Anterior cingulate cortex (tissue), 58 donors: ENCODE measurements around the gene TRAPPC3L.

Experiments
- DNase-seq, 58 donors: peaks; one replicate each; lab custom pipeline; 2025; lab: John Stamatoyannopoulos, UW

Gene TRAPPC3L

GRCh38 chr6:116545651-116546050 is at the start of gene TRAPPC3L:
Gene TRAPPC3L (minus strand): TSS chr6:116545684. CDS start chr6:116545514, 170 bp downstream.
- DNase-seq, result no peak

DNA sequence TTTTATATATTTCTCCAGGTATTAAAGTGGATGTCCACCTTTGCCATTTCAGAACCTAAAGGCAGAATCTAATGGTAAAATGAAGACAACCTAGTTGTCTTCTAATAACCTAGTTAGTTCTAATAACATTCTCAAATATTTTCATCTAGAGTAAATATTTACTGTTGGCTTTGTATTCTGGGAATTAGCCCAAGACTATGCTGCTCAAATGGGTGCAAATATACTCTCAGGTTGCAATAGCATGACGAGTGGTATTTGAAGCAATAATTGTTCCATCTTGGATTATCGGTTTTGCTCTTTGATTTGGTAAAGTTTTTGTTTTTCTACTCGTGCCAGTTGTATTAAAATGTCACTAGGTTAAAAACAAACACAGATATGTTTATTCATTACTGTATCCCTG is 49.8 kb upstream of the TRAPPC3L start:
- DNase-seq, result no peak

DNA sequence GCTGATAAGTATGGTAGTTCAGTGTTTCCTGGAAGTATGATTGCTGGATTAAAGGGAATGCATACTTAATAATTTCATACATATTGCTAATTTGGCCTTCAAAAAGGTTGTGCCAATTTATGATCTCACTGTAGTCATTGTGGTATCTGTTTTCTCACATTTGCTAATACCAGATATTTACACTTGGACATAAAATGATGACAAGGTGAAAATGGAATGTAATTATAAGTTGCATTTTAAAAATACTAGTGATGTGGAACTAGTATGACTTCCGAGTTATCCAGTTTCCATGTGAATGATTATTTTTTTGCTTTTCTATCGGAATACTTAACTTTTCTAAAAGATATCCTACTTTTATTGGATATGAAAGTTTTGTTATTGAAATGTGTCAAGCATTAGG is 41.3 kb upstream of the TRAPPC3L start:
- DNase-seq, result no peak

GRCh38 chr6:116586276-116586675 is 40.8 kb upstream of the TRAPPC3L start:
- DNase-seq, result no peak

DNA sequence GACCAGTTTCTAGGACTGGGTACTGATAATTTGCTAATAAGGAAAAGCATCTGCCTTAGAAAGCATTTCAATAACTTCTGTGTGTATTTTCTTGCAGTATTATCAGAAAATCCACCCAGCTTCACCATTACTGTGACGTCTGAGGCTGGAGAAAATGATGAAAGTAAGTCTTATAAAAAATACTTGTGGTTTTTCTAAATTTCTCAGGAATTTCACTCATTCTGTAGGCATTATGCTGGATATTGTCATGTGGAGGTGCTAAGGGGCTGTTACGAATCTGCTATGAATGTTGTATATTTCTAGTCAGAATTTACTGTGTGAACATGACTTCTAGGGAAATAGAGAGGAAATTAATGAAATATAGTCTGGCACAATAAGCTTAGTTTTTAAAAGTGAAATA is 34.7 kb upstream of the TRAPPC3L start:
- no peak for DNase-seq

- DNase-seq, result no peak
Observed at GRCh38 chr6:116579143-116579542, 33.7 kb upstream of the TRAPPC3L start.

- DNase-seq, result no peak
Observed at GRCh38 chr6:116578335-116578734, 32.9 kb upstream of the TRAPPC3L start.

- no peak for DNase-seq
Observed at GRCh38 chr6:116577486-116577885, 32.0 kb upstream of the TRAPPC3L start.

DNA sequence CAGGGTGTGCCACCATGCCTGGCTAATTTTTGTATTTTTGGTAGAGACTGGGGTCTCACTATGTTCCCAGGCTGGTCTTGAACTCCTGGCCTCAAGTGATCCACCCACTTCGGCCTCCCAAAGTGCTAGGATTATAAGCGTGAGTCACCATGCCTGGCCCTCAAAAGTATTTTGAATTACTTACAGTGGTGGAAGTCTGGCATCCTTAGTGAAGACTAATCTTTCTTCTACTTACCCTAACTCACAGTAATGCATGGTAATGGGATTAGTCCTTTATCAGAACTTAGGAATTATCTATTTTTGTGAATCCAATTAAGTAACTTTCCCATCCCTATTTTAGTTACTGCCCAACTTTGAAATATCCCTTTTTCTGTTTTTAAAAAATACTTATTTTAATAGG is 29.7 kb upstream of the TRAPPC3L start:
- no peak for DNase-seq

DNA sequence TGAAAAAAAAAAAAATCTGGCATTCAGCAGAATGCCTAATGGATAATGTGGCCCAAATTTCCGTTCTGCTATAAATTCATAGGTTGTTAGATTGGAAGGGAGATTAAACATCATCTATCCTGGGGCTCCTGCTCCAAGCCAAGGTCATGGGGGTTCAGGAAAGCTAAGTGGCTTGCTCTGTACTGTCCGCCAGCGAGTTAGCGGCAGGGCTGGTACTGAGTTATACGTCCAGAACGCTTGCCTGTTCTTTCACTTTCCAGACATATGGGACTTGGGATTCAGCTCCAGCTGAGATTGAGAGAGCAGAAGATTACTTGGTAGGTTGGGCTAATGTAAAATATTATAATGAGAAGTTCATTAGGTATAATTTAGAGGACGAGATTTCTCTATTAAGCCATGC is 26.7 kb upstream of the TRAPPC3L start:
- peak in 1 of 58 donors; percentile 11 for DNase-seq

- DNase-seq, result no peak
Observed at GRCh38 chr6:116571683-116572000, 26.2 kb upstream of the TRAPPC3L start.

DNA sequence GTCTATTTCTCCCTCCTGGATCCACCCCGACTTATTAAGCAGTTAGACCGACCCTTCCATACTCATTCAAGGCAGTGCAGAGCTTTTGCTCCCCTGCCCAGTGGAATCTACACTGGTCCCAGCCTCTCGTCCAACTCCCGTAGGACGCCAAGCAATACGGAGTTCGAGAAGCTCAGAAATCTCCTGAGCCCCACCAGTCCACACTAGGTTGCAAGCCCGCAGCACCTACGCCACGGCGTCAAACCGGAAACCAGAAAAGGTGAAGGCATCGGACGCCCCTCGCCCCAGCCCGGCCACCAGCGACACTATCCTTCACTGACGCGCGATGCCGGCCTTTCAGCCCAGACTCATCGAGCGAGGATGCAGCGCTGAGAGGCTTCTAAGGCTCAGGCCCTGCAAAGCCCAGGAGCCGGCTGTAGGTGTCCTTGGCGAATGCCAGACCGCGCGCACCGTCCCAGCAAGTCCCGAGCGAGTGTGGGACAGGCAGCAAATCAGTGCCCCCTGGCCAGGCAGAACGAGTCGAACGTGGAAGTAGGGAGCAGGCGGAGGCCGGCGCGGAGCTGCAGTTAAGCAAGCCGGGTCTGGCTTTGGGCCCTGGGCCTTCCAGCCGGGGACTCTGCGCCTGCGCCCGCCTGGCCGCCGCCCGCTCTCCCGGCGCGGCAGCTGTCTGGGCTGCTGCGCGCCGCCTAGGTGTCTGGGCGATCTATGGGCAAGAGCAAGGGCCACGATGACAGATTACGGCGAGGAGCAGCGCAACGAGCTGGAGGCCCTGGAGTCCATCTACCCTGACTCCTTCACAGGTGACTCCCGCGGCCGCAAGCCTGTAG is 25.6 kb upstream of the TRAPPC3L start, which contains the start of gene RWDD1:
Gene RWDD1, plus strand, starts transcription at position 649 of the 827 bp plus-strand sequence. Its CDS starts 79 bp downstream, at position 728.
- peak; percentile 88 to 100 (median 98) for DNase-seq

- DNase-seq, result no peak
Observed at GRCh38 chr6:116568821-116569755, 23.6 kb upstream of the TRAPPC3L start.

GRCh38 chr6:116568111-116568510 is 22.6 kb upstream of the TRAPPC3L start:
- DNase-seq, result no peak

DNA sequence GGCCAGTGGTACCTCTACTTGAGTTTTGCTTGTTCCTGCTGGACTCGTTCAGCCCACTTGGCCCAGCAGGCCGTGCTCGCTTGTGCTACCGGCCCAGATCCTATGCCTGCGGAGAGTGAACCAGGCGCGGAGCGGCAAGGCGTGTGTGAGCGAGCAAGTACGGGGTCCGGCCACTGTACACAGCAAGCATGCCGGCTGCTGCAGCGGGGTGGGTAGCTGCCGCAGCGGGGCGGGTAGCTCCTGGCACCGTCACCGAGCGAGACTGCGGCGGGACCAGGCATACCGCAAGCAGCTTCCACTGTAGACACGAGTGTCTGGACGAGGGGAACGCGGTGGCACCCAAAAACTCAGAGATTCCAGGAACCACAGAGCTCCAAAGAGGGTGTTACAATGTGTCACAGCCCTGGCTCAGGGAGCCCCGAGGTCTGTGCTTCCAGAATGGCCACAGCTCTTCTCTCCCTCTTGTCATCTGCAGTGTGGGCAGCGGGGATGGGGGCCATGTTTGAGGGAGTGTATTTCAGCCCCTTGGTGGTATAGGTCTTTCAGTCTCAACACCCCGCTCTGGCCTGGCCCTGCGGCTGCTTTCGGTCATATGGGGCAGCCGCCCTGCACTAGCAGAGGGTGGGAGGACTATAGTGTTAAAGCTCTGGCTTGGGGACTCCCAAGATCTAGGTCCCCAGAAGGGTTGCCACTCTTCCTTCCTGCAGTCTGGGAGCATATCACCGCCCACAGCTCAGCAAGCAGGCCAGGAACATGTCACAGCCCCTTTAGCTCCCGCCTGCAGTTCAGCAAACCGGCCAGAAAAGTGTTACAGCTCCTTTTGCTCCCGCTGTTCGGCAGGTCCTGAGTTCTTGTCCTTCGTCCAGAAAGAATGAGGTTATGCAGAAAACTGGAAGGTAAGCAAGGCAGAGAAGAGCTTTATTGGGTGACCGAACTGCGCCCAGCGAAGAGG is 19.7 kb upstream of the TRAPPC3L start:
- peak in 30 of 58 donors; percentile 2 to 49 (median 15) for DNase-seq

DNA sequence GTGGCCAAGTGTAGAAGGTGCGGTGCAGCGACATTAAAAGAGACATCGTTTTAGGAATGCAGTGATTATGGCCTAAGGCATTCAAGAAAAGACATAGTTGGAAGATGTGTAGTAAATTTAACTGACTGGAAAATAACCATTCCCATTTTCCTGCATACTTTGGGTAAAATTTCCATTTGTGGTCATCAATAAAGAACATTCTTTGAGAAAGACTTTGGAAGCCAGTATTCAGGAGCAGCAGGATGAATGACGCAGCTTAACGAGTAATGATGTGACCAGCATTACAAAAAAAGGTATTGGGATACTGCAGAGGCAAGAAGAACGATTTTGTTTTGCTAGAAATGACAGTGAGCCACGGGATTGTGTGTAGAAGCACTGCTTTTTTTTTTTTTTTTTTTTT is 18.8 kb upstream of the TRAPPC3L start:
- DNase-seq, result no peak

DNA sequence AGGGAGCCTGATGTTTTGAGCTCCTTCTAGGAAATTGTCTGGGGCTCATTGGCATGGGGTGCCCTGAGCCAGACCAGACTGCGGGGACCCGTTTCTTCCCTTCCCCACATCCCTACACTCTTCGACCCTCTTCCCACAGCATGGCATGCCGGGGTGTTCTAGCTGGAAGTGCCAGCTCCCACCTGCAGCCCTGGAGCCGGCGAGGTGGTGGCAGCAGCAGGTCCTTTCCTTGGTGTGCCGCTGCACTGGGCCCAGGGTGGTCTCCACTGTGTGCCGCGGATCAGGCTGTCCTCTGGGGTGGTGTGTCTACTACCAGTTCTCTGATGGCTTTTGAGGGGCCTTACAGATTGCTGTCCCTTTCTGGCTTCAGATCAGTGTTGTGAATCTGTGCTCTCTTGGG is 18.3 kb upstream of the TRAPPC3L start:
- DNase-seq, result no peak

GRCh38 chr6:116562614-116563013 is 17.1 kb upstream of the TRAPPC3L start:
- no peak for DNase-seq

DNA sequence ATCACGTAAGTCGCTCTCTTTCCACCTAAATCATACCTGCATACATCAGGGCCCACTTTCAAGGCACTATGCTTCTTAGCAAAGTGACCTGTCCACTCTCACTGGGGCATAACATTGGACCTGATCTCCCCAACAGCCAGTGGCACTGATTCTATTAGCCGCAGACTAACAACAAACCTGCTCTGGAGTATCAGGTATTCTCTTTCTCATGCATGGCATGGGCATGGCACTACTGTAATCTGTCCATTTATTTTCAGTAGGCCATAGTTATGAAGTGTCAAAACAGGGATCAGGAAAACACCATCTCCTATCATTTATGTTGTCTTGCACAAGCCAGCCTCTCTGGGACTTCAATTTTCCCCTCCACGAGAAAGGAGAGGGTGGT is 16.5 kb upstream of the TRAPPC3L start:
- no peak for DNase-seq

- peak in 53 of 58 donors; percentile 4 to 81 (median 42) for DNase-seq
Observed at GRCh38 chr6:116561377-116562018, 16.0 kb upstream of the TRAPPC3L start.
